Gastrocnemius medialis (tissue), 4 donors: ENCODE data around the gene TTLL10.

ENCODE experiments used
- CTCF ChIP-seq, 5 experiments: fragments of 450-650 bp in 3 of 5; fragments of 200-600 bp in 2 of 5; sonication (generic) in 2 of 5; IDR thresholded peaks in 4 of 5; conservative IDR thresholded peaks in 1 of 5; 1 replicate in 4 of 5; 2 replicates in 1 of 5; pipeline ENCODE4 v1.5.1; 2016 to 2019; ENCODE audit warnings: antibody characterized with exemption in 5 of 5, mild to moderate bottlenecking in 3 of 5, moderate library complexity in 3 of 5
- POLR2A ChIP-seq, 2 donors: fragments of 450-650 bp; IDR thresholded peaks; one replicate each; pipeline ENCODE4 v1.6.1; 2017; ENCODE audit warnings: antibody characterized with exemption in 2 of 2, mild to moderate bottlenecking in 2 of 2, moderate library complexity in 2 of 2

GRCh38 chr1:1157033-1157365 lies 16.7 kb upstream of the TTLL10 start:
- TF ChIP-seq CTCF (IDR thresholded peaks at IDR 0.05 in 4 of 5, conservative IDR thresholded peaks at IDR 0.05 in 1 of 5): no peak
- no peak for TF ChIP-seq POLR2A (IDR thresholded peaks at IDR 0.05)
